Activated T-helper 2 cell treated with anti-CD3 and anti-CD28 coated beads, Interferon-gamma antibody, Interleukin-2, Interleukin-4, amounts not matched to agents 10 μg/mL and 5 μg/mL and 100 μg/mL, durations not matched to agents 14 hours and 24 hours and 36 hours (primary cell): ENCODE data around the gene TRIP12. TPM values are rescaled to one million over a fixed set of nuclear protein-coding genes. Genes with fewer than 3 reads are reported as not detected.

Experiments
- total RNA-seq: library from RNA; stranded (reverse); gene quantifications from 2 replicates; pipeline ENCODE4 v1.2.3, GENCODE V29; 2022

TRIP12 gene
- total RNA-seq, 1 donor from 2014 or later, result 256 TPM

Other genes with a start within 250 kb of the TRIP12 start
- gene DNER, start 207.5 kb downstream of the TRIP12 start, total RNA-seq, result not detected in 2 replicates
- 0.66 and 1.0 TPM in 2 replicates for gene FBXO36, start 494 bp upstream of the TRIP12 start, total RNA-seq
- gene SLC16A14, start 146.9 kb upstream of the TRIP12 start, total RNA-seq, result 6.7 and 7.8 TPM in 2 replicates